Right lobe of liver (tissue), 4 donors: Measurements from ENCODE around the gene SART3.

Source experiments
- CTCF ChIP-seq, 4 donors: fragments of 200-600 bp in 3 of 4; fragments of 450-650 bp in 1 of 4; IDR thresholded peaks; one replicate each; pipeline versions ENCODE4 v1.5.1 to v1.8.0; 2016 to 2022; ENCODE audit warnings: antibody characterized with exemption in 4 of 4, mild to moderate bottlenecking in 2 of 4
- POLR2A ChIP-seq: fragments of 450-650 bp; IDR thresholded peaks from one replicate; pipeline ENCODE4 v1.6.1; 2017; ENCODE audit warnings: antibody characterized with exemption, mild to moderate bottlenecking
- donor health status: DM: no; HTN: no; CAD: no.
- donor health status: DM: no; HTN: no; CAD: no.
- donor health status: DM: no; HTN: yes; CAD: no.

DNA sequence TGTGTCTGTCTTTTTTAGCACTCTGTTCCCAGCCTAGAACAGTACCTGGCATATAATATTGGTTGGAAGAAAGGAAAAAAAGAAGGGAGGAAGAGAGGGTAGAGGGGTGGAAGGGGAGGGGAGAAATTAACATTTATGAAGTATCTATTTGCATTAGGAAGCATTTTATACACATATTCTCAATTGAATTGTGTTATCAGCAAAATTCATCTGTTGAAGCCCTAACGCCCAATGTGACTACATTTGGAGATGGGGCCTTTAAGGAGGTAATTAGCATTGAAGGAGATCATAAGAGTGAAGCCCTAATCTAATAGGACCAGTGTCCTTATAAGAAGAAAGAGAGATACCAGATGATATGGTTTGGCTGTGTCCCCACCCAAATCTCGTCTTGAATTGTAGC, 76.1 kb downstream of the SART3 start:
- TF ChIP-seq CTCF (IDR thresholded peaks at IDR 0.05) (no peak), POLR2A (no peak)
